ENCODE results near the gene GGA3.

Gene GGA3

GRCh38 chr17:75267411-75268232, 6.2 kb upstream of the GGA3 start:
- H3K4me1 ChIP-seq (ENCODE audit: control extremely low read depth in 1 of 4, control insufficient read depth in 4 of 4, insufficient read depth in 4 of 4, low read length in 3 of 4): peaks cover under 1 to 52% (median 34%) of the 10 kb centered on the region in 4 experiments
- ChIA-PET CTCF (interaction anchor here (1.4 to 2.1 kb wide), 2 partner anchors 22 to 150 kb away, joined by 4 to 8 read pairs; partner anchors contain the start of gene SLC25A19), POLR2A (no interaction called here)
- 88% methylated on average over 11 of the region's 14 CpGs for WGBS (ENCODE audit: insufficient coverage)
- no peak overlapping the region for H3K4me3 ChIP-seq (ENCODE audit: control insufficient read depth in 1 of 7, extremely low read depth in 1 of 7, insufficient read depth in 4 of 7, low read depth in 2 of 7, low read length in 6 of 7)
- no peak for DNase-seq
- H3K27ac ChIP-seq (ENCODE audit: insufficient read depth in 1 of 2, low read depth in 1 of 2, low read length in 2 of 2, poor library complexity in 1 of 2, severe bottlenecking in 2 of 2): no peak overlapping the region
- no peaks in the 10 kb centered on the region for H3K27me3 ChIP-seq (replicated peaks in 2 of 5; ENCODE audit: control insufficient read depth in 4 of 5, insufficient read depth in 5 of 5, low read length in 4 of 5)
- peaks cover 0 to 47% (median 27%) of the 10 kb centered on the region in 4 experiments for H3K36me3 ChIP-seq (ENCODE audit: control insufficient read depth in 4 of 4, insufficient read depth in 4 of 4, low read length in 3 of 4)
- no peaks in the 10 kb centered on the region for H3K9me3 ChIP-seq (ENCODE audit: control extremely low read depth in 1 of 5, control insufficient read depth in 4 of 5, insufficient read depth in 2 of 5, low read depth in 1 of 5, low read length in 4 of 5)

- Histone ChIP-seq H3K4me1 (ENCODE audit: control extremely low read depth in 1 of 4, control insufficient read depth in 4 of 4, insufficient read depth in 4 of 4, low read length in 3 of 4) (peaks cover 4 to 52% (median 34%) of the 10 kb centered on the region in 4 experiments), H3K27ac (ENCODE audit: insufficient read depth in 1 of 2, low read depth in 1 of 2, low read length in 2 of 2, poor library complexity in 1 of 2, severe bottlenecking in 2 of 2) (no peak overlapping the region), H3K4me3 (ENCODE audit: control insufficient read depth in 1 of 7, extremely low read depth in 1 of 7, insufficient read depth in 4 of 7, low read depth in 2 of 7, low read length in 6 of 7) (no peak overlapping the region), H3K36me3 (ENCODE audit: control insufficient read depth in 4 of 4, insufficient read depth in 4 of 4, low read length in 3 of 4) (peaks cover 0 to 42% (median 26%) of the 10 kb centered on the region in 4 experiments), H3K9me3 (ENCODE audit: control extremely low read depth in 1 of 5, control insufficient read depth in 4 of 5, insufficient read depth in 2 of 5, low read depth in 1 of 5, low read length in 4 of 5) (no peaks in the 10 kb centered on the region), H3K27me3 (replicated peaks in 2 of 5; ENCODE audit: control insufficient read depth in 4 of 5, insufficient read depth in 5 of 5, low read length in 4 of 5) (no peaks in the 10 kb centered on the region)
- ChIA-PET POLR2A (no interaction called here), CTCF (interaction anchor here (1.0 to 2.1 kb wide), 2 partner anchors 22 to 38 kb away, joined by 3 to 8 read pairs; partner anchors contain the start of gene SLC25A19)
- DNase-seq: no peak
- WGBS (ENCODE audit: insufficient coverage): 93% methylated on average over 2 of the region's 2 CpGs
Observed at GRCh38 chr17:75267153-75267410, 5.7 kb upstream of the GGA3 start.

GRCh38 chr17:75266316-75267152, 5.1 kb upstream of the GGA3 start:
- 98% methylated on average over 12 of the region's 13 CpGs for WGBS (ENCODE audit: insufficient coverage)
- Histone ChIP-seq H3K9me3 (ENCODE audit: control extremely low read depth in 1 of 5, control insufficient read depth in 4 of 5, insufficient read depth in 2 of 5, low read depth in 1 of 5, low read length in 4 of 5) (no peaks in the 10 kb centered on the region), H3K27ac (ENCODE audit: insufficient read depth in 1 of 2, low read depth in 1 of 2, low read length in 2 of 2, poor library complexity in 1 of 2, severe bottlenecking in 2 of 2) (no peak overlapping the region), H3K36me3 (ENCODE audit: control insufficient read depth in 4 of 4, insufficient read depth in 4 of 4, low read length in 3 of 4) (peaks cover 0 to 42% (median 26%) of the 10 kb centered on the region in 4 experiments), H3K4me3 (ENCODE audit: control insufficient read depth in 1 of 7, extremely low read depth in 1 of 7, insufficient read depth in 4 of 7, low read depth in 2 of 7, low read length in 6 of 7) (no peak overlapping the region), H3K27me3 (replicated peaks in 2 of 5; ENCODE audit: control insufficient read depth in 4 of 5, insufficient read depth in 5 of 5, low read length in 4 of 5) (no peaks in the 10 kb centered on the region), H3K4me1 (ENCODE audit: control extremely low read depth in 1 of 4, control insufficient read depth in 4 of 4, insufficient read depth in 4 of 4, low read length in 3 of 4) (peaks cover 4 to 47% (median 31%) of the 10 kb centered on the region in 4 experiments)
- CTCF ChIA-PET: interaction anchor here (1.0 to 2.1 kb wide), 2 partner anchors 23 to 37 kb away, joined by 3 to 8 read pairs; partner anchors contain the start of gene SLC25A19
- POLR2A ChIA-PET: no interaction called here
- no peak for DNase-seq

GRCh38 chr17:75265614-75266315, 4.4 kb upstream of the GGA3 start:
- Histone ChIP-seq H3K4me1 (ENCODE audit: control extremely low read depth in 1 of 4, control insufficient read depth in 4 of 4, insufficient read depth in 4 of 4, low read length in 3 of 4) (peaks cover 4 to 47% (median 32%) of the 10 kb centered on the region in 4 experiments), H3K27me3 (replicated peaks in 2 of 5; ENCODE audit: control insufficient read depth in 4 of 5, insufficient read depth in 5 of 5, low read length in 4 of 5) (no peaks in the 10 kb centered on the region), H3K4me3 (ENCODE audit: control insufficient read depth in 1 of 7, extremely low read depth in 1 of 7, insufficient read depth in 4 of 7, low read depth in 2 of 7, low read length in 6 of 7) (no peak overlapping the region), H3K9me3 (ENCODE audit: control extremely low read depth in 1 of 5, control insufficient read depth in 4 of 5, insufficient read depth in 2 of 5, low read depth in 1 of 5, low read length in 4 of 5) (no peaks in the 10 kb centered on the region), H3K36me3 (ENCODE audit: control insufficient read depth in 4 of 4, insufficient read depth in 4 of 4, low read length in 3 of 4) (peaks cover 0 to 42% (median 26%) of the 10 kb centered on the region in 4 experiments), H3K27ac (ENCODE audit: insufficient read depth in 1 of 2, low read depth in 1 of 2, low read length in 2 of 2, poor library complexity in 1 of 2, severe bottlenecking in 2 of 2) (peak overlapping the region in 1 of 2 experiments; percentile 17)
- peak in 2 of 3 donors; percentile 46 to 70 for DNase-seq
- POLR2A ChIA-PET: no interaction called here
- WGBS (ENCODE audit: insufficient coverage): 58% methylated on average over 15 of the region's 17 CpGs
- CTCF ChIA-PET: interaction anchor here (0.6 to 2.1 kb wide), 2 partner anchors 24 to 100 kb away, joined by 3 to 8 read pairs; partner anchors contain the start of gene SLC25A19

- H3K9me3 ChIP-seq (ENCODE audit: control extremely low read depth in 1 of 5, control insufficient read depth in 4 of 5, insufficient read depth in 2 of 5, low read depth in 1 of 5, low read length in 4 of 5): no peaks in the 10 kb centered on the region
- H3K4me1 ChIP-seq (ENCODE audit: control extremely low read depth in 1 of 4, control insufficient read depth in 4 of 4, insufficient read depth in 4 of 4, low read length in 3 of 4): peaks cover 10 to 47% (median 32%) of the 10 kb centered on the region in 4 experiments
- POLR2A ChIA-PET: no interaction called here
- CTCF ChIA-PET: interaction anchor here (0.9 to 5.1 kb wide), 8 partner anchors 9 to 240 kb away, joined by 3 to 40 read pairs (median 4); partner anchors contain the start of genes MIF4GD and SLC25A19
- peak overlapping the region in 2 of 7 experiments; percentile 91 for H3K4me3 ChIP-seq (ENCODE audit: control insufficient read depth in 1 of 7, extremely low read depth in 1 of 7, insufficient read depth in 4 of 7, low read depth in 2 of 7, low read length in 6 of 7)
- H3K36me3 ChIP-seq (ENCODE audit: control insufficient read depth in 4 of 4, insufficient read depth in 4 of 4, low read length in 3 of 4): peaks cover 0 to 42% (median 27%) of the 10 kb centered on the region in 4 experiments
- peak in 2 of 3 donors; percentile 41 to 49 for DNase-seq
- H3K27ac ChIP-seq (ENCODE audit: insufficient read depth in 1 of 2, low read depth in 1 of 2, low read length in 2 of 2, poor library complexity in 1 of 2, severe bottlenecking in 2 of 2): peak overlapping the region in 1 of 2 experiments; percentile 100
- H3K27me3 ChIP-seq (replicated peaks in 2 of 5; ENCODE audit: control insufficient read depth in 4 of 5, insufficient read depth in 5 of 5, low read length in 4 of 5): no peaks in the 10 kb centered on the region
- WGBS (ENCODE audit: insufficient coverage): 100% methylated on average over 2 of the region's 4 CpGs
Observed at GRCh38 chr17:75263055-75263454, 1.6 kb upstream of the GGA3 start.

GRCh38 chr17:75262112-75262606, 753 bp upstream of the GGA3 start:
- no peaks in the 10 kb centered on the region for H3K27me3 ChIP-seq (replicated peaks in 2 of 5; ENCODE audit: control insufficient read depth in 4 of 5, insufficient read depth in 5 of 5, low read length in 4 of 5)
- ChIA-PET POLR2A (interaction anchor here (1.0 to 2.4 kb wide), 7 partner anchors 8 to 30 kb away, joined by 3 to 39 read pairs (median 3); partner anchors contain the start of genes MIF4GD and SLC25A19), CTCF (interaction anchor here (0.8 to 5.1 kb wide), 11 partner anchors 10 to 263 kb away, joined by 3 to 40 read pairs (median 3); partner anchors contain the start of genes GRB2, LLGL2, MIF4GD and SLC25A19)
- peaks cover 10 to 39% (median 31%) of the 10 kb centered on the region in 4 experiments for H3K4me1 ChIP-seq (ENCODE audit: control extremely low read depth in 1 of 4, control insufficient read depth in 4 of 4, insufficient read depth in 4 of 4, low read length in 3 of 4)
- H3K9me3 ChIP-seq (ENCODE audit: control extremely low read depth in 1 of 5, control insufficient read depth in 4 of 5, insufficient read depth in 2 of 5, low read depth in 1 of 5, low read length in 4 of 5): no peaks in the 10 kb centered on the region
- H3K4me3 ChIP-seq (ENCODE audit: control insufficient read depth in 1 of 7, extremely low read depth in 1 of 7, insufficient read depth in 4 of 7, low read depth in 2 of 7, low read length in 6 of 7): peak overlapping the region; percentile 77 to 99 (median 91)
- peak overlapping the region; percentile 99 to 100 for H3K27ac ChIP-seq (ENCODE audit: insufficient read depth in 1 of 2, low read depth in 1 of 2, low read length in 2 of 2, poor library complexity in 1 of 2, severe bottlenecking in 2 of 2)
- no peak for DNase-seq
- WGBS (ENCODE audit: insufficient coverage): under 1% methylated on average over 21 of the region's 23 CpGs
- H3K36me3 ChIP-seq (ENCODE audit: control insufficient read depth in 4 of 4, insufficient read depth in 4 of 4, low read length in 3 of 4): peaks cover 0 to 33% (median 26%) of the 10 kb centered on the region in 4 experiments

All from common myeloid progenitor, CD34-positive (primary cell).